HG03175 (cell line): ENCODE results near the gene TGFB1I1.
"Not testable (repeated sequence)": the region's sequence is repeated elsewhere in the genome, so short reads cannot be mapped to it uniquely, and the experiment has no call there.

Experiments used
- ATAC-seq: cut with Tn5 transposase; IDR thresholded peaks from one replicate; pipeline ENCODE4 v1.9.1; 2021; ENCODE audit warnings: mild to moderate bottlenecking, moderate library complexity; ENCODE audit not compliant: unreplicated experiment

TGFB1I1 gene

DNA sequence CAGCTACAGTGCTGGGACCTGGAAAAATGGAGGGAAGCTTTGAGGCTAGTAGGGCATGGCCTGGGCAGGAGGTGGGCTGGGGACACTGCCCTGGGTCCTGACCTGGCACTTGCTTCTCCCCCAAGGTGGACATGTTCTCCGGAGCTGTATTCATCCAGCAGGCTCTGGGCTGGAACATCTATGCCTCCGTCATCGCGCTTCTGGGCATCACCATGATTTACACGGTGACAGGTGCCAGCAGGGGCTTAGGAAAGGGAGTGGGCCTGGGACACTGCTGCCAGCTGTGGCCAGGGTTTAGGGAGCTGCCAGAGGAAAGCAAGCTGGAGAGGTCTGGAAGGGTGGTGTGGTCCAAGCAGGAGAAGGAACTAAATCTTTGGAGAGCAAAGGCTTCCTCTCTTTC, 14.1 kb downstream of the TGFB1I1 start:
- ATAC-seq = no peak

GRCh38 chr16:31487071-31487719, 15.2 kb downstream of the TGFB1I1 start:
- ATAC-seq = no peak

GRCh38 chr16:31487720-31488467, 15.9 kb downstream of the TGFB1I1 start:
- ATAC-seq = peak; percentile 80

- no peak for ATAC-seq
Observed at GRCh38 chr16:31488468-31489297, 16.7 kb downstream of the TGFB1I1 start.

DNA sequence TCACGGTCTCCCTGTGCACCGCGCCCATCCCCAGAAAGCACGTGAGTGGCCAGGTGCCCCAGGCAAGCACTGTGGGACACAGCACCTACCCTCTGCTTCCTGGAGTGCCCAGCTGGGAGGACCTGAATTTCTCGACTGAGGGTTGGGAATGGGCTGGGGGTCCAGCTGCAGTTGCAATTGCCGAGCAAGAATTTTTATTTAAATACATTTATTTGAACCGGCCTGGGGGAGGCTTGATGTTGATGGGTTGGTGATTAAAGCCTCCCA, 17.3 kb downstream of the TGFB1I1 start:
- ATAC-seq = no peak

- no peak for ATAC-seq
Observed at GRCh38 chr16:31489616-31490584, 17.9 kb downstream of the TGFB1I1 start.

DNA sequence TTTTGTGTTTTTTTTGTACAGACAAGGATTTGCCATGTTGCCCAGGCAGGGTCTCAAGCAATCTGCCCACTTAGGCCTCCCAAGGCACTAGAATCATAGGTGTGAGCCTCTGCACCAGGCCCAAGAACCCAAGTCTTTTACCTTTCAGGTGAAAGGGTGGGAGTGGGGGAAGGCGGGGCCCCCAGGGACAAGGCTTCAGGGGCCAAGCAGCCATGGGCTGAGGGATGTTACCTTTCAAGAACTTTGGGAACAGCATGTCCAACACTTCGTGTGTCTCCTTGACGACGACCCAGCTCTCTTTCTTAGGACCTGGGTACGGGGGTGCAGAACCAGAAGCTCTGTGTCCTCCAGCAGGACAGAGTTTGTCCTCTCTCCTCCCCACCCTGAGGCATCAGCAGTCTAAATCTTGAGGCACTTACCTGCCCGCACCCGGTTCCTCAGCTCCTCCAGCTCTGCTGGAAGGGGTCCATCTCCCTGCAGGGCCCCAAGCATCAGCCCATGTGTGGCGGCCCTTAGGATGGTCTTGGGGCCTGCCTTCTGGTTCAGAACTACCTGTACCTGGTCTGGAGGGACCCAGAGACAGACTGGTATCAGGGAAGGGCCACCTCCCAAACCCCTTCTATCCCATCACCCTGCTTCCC, 19.9 kb downstream of the TGFB1I1 start:
- no peak for ATAC-seq

DNA sequence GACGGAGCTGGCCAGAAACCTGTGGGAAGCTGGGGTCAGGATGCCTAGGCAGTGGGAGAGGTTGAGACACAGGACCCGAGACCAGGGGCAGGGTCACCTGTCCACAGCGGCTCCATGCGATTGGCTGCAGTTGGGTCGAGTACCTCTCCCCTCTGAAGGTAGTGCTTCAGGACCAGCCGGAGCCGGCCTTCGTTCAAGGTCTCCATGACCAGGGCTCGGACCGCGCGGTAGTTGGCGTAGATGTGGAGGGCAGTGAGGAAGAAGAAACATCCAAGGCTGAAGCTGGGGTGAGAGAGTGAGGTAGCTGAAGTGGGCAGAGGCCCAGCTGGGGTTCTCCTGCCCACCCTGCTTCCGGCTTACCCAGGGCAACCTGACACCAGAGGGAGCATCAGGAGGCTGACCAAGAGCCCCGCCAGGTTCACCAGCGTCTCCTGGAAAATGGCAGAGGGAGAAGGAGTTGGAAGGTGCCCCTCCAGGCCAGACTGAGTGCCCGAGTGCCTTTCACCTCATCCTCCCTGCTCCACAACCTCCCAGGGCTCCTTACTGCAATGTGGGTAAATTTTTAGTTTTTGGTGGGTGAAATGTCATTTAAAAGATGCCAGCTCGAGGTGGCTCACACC, 21.7 kb downstream of the TGFB1I1 start:
- ATAC-seq = no peak

DNA sequence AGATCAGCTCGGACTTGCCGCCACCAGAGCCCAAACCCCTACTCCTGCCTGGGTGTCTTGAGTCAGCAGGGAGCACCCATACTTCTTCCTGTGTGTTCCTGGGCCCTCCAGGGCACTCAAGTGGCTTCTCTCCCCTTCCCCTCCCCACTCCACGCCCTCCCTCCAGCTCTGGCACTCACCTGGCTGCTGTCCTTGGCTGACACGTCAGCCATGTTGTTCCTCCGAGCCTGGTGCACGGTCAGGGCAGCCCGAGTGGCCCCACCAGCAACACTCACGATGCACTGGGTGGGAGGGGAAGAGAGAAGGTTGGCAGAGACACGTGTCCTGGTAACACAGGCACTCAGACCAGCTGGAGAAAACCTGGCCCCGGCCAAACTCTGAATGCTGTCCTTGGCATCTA, 24.7 kb downstream of the TGFB1I1 start:
- ATAC-seq = no peak

- ATAC-seq = no peak
Observed at GRCh38 chr16:31498493-31498892, 26.5 kb downstream of the TGFB1I1 start.

DNA sequence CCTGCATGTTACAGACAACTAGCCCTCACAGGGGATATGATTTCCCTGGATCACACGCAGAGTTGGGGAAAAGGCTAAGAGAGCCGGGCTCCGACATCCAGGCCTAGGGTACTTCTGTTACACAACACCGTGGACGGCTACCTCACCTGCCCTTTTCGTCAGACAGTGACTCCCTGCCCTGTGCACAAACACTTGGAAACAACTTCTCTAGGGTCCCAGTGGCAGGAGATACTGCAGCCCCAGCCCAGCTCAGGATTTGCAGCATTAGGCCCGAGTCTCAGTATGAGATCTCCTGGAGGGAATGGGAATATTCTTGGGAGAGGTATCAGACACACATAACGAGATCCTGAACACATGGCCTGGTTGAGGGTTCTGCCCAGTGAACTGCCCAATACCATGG, 28.0 kb downstream of the TGFB1I1 start:
- no peak for ATAC-seq

GRCh38 chr16:31501226-31501965, 29.4 kb downstream of the TGFB1I1 start:
- ATAC-seq = no peak

DNA sequence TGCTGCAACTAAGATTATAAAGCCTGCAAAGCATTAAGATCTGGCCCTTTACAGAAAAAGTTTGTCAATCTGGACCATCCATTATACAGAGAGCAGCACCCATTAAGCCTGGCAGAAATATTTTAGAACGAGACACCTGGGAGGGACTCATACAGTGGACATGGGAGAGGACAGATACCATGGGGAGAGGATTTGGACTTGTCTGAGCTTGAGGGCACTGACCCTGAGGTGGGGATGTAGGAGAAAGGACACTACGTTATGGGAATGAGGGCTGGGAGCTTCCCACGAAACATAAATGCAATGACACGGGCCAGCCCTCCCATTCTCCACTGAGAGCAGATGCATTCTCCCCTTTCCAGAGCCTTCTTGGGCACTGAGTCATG, 30.0 kb downstream of the TGFB1I1 start:
- no peak for ATAC-seq

DNA sequence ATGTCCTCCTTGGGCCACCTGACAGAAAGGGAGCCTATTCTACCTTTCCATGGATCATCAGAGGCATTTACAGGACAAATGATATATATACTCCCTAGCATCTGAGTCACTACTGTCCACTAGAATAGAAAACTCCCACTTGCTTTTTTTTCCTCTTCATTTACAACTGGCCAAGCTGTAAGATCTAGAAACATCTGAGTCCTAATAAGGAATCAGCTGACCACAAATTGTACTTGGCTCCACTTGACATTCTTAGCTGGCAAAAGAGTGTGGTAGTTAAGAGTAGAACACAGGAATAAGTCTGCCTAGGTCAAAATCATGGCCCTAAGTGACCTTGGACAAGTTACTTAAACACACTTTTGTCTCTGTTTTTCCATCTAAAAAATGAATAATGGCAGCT, 31.0 kb downstream of the TGFB1I1 start:
- no peak for ATAC-seq

DNA sequence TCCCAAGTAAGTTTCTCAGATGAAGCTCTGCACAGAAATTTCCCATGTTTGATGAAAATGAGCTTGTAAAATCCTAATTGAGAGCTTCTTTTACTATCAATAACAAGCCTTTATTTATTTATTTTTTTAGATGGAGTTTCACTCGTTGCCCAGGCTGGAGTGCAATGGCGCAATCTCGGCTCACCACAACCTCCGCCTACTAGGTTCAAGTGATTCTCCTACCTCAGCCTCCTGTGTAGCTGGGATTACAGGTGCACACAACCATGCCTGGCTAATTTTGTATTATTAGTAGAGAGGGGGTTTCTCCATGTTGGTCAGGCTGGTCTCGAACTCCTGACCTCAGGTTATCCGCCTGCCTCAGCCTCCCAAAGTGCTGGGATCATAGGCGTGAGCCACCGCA, 31.6 kb downstream of the TGFB1I1 start:
- ATAC-seq = not testable (repeated sequence)

- no peak for ATAC-seq
Observed at GRCh38 chr16:31504159-31504558, 32.2 kb downstream of the TGFB1I1 start.

DNA sequence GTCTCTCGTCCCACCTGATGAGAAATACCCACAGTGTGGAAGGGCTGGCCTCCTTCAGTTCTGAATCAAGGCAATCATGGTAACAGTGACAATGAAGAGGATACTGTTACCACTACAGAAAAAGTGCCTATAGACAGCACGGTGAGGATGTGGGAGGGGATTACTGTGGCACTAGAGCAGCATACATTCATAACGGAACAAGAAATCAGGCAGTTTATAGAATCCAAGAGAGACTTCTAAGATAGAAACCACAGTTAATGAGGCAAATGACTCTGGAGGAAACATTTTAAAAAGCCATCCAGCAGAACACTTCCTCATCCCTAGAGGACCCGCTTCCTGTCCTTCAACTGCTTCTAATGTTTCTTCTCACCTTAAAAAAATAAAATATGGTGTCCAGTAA, 33.5 kb downstream of the TGFB1I1 start:
- peak; percentile 45 for ATAC-seq

GRCh38 chr16:31507617-31507928, 35.6 kb downstream of the TGFB1I1 start:
- peak; percentile 2 for ATAC-seq

DNA sequence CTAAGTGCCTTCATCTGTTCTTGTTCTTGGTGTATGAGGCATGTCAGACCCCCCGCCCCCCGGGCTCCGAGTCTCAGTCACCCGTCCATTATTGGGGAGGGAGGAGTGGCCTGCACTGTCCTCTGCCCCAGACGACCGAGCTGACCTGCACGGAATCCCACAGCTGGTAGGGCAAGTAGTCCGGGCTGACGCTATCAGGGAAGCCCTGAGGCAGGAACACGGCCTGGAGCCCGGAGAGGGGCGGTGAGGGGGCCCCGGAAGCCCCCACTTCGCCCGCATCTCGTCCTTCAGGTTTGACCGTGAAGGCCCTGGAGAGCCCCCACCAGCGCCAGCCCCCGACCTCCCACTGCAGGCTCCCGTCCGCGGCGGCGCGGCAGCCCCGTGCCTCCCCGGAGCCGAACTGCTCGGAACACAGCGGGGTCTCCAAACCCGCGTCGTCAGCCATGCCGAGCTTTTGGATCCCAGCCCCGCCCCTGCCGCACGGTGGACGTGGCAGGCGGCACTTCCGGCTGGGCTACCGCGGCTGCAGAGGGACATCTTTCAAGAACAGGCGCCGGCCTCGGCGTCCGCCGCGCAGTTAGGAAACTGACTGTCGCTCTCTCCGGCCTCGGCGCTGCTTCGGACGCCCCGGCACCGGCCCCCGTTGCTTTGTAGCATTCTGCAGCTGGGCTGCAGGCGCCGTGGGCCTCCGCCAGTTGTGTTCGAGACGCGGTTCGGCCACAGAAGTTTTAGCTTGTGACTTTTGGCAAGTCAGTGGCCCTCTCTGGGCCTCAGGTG, 36.2 kb downstream of the TGFB1I1 start, which contains the start of gene RUSF1:
RUSF1 (minus strand) TSS at position 463 of the 777 bp plus-strand sequence; CDS start at position 445, 18 bp downstream.
- peak; percentile 88 for ATAC-seq
